Endothelial cell of umbilical vein (primary cell): ENCODE data around the gene STX4. TPM values are rescaled to one million over a fixed set of nuclear protein-coding genes. Genes with fewer than 3 reads are reported as not detected.

Experiments
- BruUV-seq: library from RNA; stranded (reverse); fragments of 400-500 nt; replicated peaks from 2 replicates; lab custom pipeline; 2021; lab: Mats Ljungman, UMichigan
- CTCF ChIA-PET: fragments of 300-600, 350-600 bp; sonication (Branson Sonifier 250); formaldehyde crosslinking; loops from one replicate; lab custom pipeline; 2021; ENCODE audit warnings: antibody characterized with exemption, inconsistent platforms; lab: Charles Lee
- POLR2A ChIA-PET: fragments of 300-600, 350-600 bp; sonication (Branson Sonifier 250); formaldehyde crosslinking; loops from one replicate; lab custom pipeline; 2021; ENCODE audit warnings: antibody characterized with exemption, inconsistent platforms; lab: Charles Lee
- DNase-seq: peaks from one replicate; pipeline ENCODE4 v3.0.0-alpha.2; 2011; ENCODE audit warnings: low read depth, low spot score
- FAIRE-seq: peaks from 2 replicates; lab custom pipeline; 2011; peaks lifted over from hg19 to GRCh38; lab: Jason Lieb, UNC
- H2AFZ ChIP-seq: 2 replicates; pipeline ENCODE4 v1.6.0; 2012; ENCODE audit warnings: low read depth, low read length, control low read depth, inconsistent platforms
- H3K27ac ChIP-seq: 2 replicates; pipeline ENCODE4 v1.5.1; 2011; ENCODE audit warnings: low read depth, mild to moderate bottlenecking, control low read depth, low read length, moderate library complexity; ENCODE audit not compliant: insufficient read depth
- H3K27me3 ChIP-seq, 2 experiments: 2 replicates each; pipeline versions ENCODE4 v1.6.0 to v1.6.1; 2011; ENCODE audit warnings: low read length in 2 of 2, mixed read lengths in 1 of 2; ENCODE audit not compliant: control insufficient read depth in 2 of 2, insufficient read depth in 2 of 2
- H3K36me3 ChIP-seq, 2 experiments: 2 replicates in 1 of 2; 3 replicates in 1 of 2; pipeline ENCODE4 v1.5.1; 2011; ENCODE audit warnings: low read length in 2 of 2, mild to moderate bottlenecking in 1 of 2, moderate library complexity in 1 of 2; ENCODE audit not compliant: control insufficient read depth in 2 of 2, insufficient read depth in 2 of 2; ENCODE audit errors: extremely low read depth in 1 of 2
- H3K4me1 ChIP-seq: 3 replicates; pipeline ENCODE4 v1.5.1; 2011; ENCODE audit warnings: mild to moderate bottlenecking, low read length; ENCODE audit not compliant: control insufficient read depth, insufficient read depth; ENCODE audit errors: extremely low read depth
- H3K4me2 ChIP-seq: 2 replicates; pipeline ENCODE4 v1.6.1; 2011; ENCODE audit warnings: low read length, control low read depth, mixed read lengths; ENCODE audit not compliant: insufficient read depth
- H3K4me3 ChIP-seq, 3 experiments: fragments of 200-600 bp in 1 of 3; sonication (generic), shearing (Covaris generic) in 1 of 3; replicated peaks in 1 of 3; 2 replicates each; pipeline ENCODE4 v1.5.1; 2011 to 2016; ENCODE audit warnings: control low read depth in 3 of 3, low read length in 3 of 3, mild to moderate bottlenecking in 2 of 3, inconsistent platforms in 1 of 3, low read depth in 1 of 3, moderate library complexity in 1 of 3; ENCODE audit not compliant: insufficient read depth in 1 of 3
- H3K79me2 ChIP-seq: 2 replicates; pipeline ENCODE4 v1.6.0; 2012; ENCODE audit warnings: low read length, inconsistent platforms; ENCODE audit not compliant: control insufficient read depth, insufficient read depth
- H3K9ac ChIP-seq: replicated peaks from 2 replicates; pipeline ENCODE3; 2011; ENCODE audit warnings: low read length, control low read depth; ENCODE audit not compliant: insufficient read depth; ENCODE audit errors: extremely low read depth
- H3K9me1 ChIP-seq: replicated peaks from 3 replicates; pipeline ENCODE4 v1.6.0; 2011; ENCODE audit warnings: mild to moderate bottlenecking, low read length; ENCODE audit not compliant: control insufficient read depth, insufficient read depth; ENCODE audit errors: extremely low read depth
- H3K9me3 ChIP-seq: replicated peaks from 2 replicates; pipeline ENCODE4 v1.5.1; 2012; ENCODE audit warnings: low read length, inconsistent platforms; ENCODE audit not compliant: control insufficient read depth, insufficient read depth
- H4K20me1 ChIP-seq: replicated peaks from 2 replicates; pipeline ENCODE3; 2011; ENCODE audit warnings: mild to moderate bottlenecking, low read length; ENCODE audit not compliant: control insufficient read depth, insufficient read depth; ENCODE audit errors: extremely low read depth
- EZH2 ChIP-seq: IDR thresholded peaks from 2 replicates; pipeline ENCODE4 v1.6.1; 2012; ENCODE audit warnings: borderline replicate concordance, low read depth, mild to moderate bottlenecking, moderate library complexity, low read length, inconsistent platforms; ENCODE audit not compliant: severe bottlenecking
- FOS ChIP-seq: IDR thresholded peaks from 2 replicates; pipeline ENCODE4 v1.6.1; 2011; ENCODE audit warnings: mild to moderate bottlenecking, low read length, moderate library complexity, borderline replicate concordance; ENCODE audit not compliant: insufficient read depth
- GATA2 ChIP-seq: IDR thresholded peaks from 2 replicates; pipeline ENCODE4 v1.7.0; 2011; ENCODE audit warnings: low read depth, mild to moderate bottlenecking, moderate library complexity, mixed read lengths, low read length; ENCODE audit not compliant: insufficient read length, insufficient read depth
- JUN ChIP-seq: IDR thresholded peaks from 2 replicates; pipeline ENCODE4 v1.6.1; 2011; ENCODE audit warnings: borderline replicate concordance, low read depth; ENCODE audit not compliant: insufficient read length, insufficient read depth
- MAX ChIP-seq: IDR thresholded peaks from 2 replicates; pipeline ENCODE4 v1.6.1; 2011; ENCODE audit not compliant: insufficient read depth, insufficient read length
- MYC ChIP-seq: IDR thresholded peaks from one replicate; pipeline ENCODE4 v1.6.1; 2011; ENCODE audit warnings: mild to moderate bottlenecking, low read depth, low read length
- POLR2A ChIP-seq: IDR thresholded peaks from 2 replicates; pipeline ENCODE4 v1.6.1; 2012; ENCODE audit warnings: low read depth, mild to moderate bottlenecking, control low read depth, low read length
- POLR2AphosphoS5 ChIP-seq: IDR thresholded peaks from 2 replicates; pipeline ENCODE4 v1.6.1; 2012; ENCODE audit warnings: low read depth, mild to moderate bottlenecking, control low read depth, low read length, moderate library complexity; ENCODE audit not compliant: insufficient read depth
- dilution Hi-C: fragments of 300-500 bp; cut with MboI; formaldehyde crosslinking; loops from one replicate; pipeline ENCODE4 v1.15.0; 2019; ENCODE audit warnings: low sequenced_read_pairs; ENCODE audit not compliant: extremely low pct_ligation_motif_present
- intact Hi-C: fragments of 100-400 bp; cut with micrococcal nuclease; formaldehyde crosslinking; loops from one replicate; pipeline ENCODE4 v1.10.0; 2022
- polyA plus RNA-seq, 4 experiments: library from polyadenylated mRNA; depleted of rRNA in 3 of 4; stranded (reverse) in 3 of 4; unstranded in 1 of 4; fragments of >200 nt; gene quantifications; 2 replicates each; pipeline versions ENCODE4 v1.2.1 to v1.2.3, GENCODE V29; 2011 to 2012; ENCODE audit warnings: missing spikeins in 1 of 4
- total RNA-seq: library from RNA; stranded (reverse); gene quantifications from 2 replicates; pipeline ENCODE4 v1.2.3, GENCODE V29; 2021
- TF ChIP-seq, protein P1 (sequence below), 2 donors: IDR thresholded peaks; 1 replicate in 1 of 2; 2 replicates in 1 of 2; pipeline ENCODE4 v1.5.1; 2011; ENCODE audit warnings: low read length in 2 of 2, mild to moderate bottlenecking in 2 of 2, moderate library complexity in 2 of 2, control low read depth in 1 of 2, inconsistent platforms in 1 of 2, low read depth in 1 of 2; ENCODE audit not compliant: insufficient read depth in 1 of 2; ENCODE audit errors: extremely low read depth in 1 of 2

The STX4 gene
- total and polyA plus RNA-seq, 2 donors (not counting 3 experiments of a cell fraction or from before 2014, with no cell fraction given) = 49.5 to 65.2 TPM

DNA sequence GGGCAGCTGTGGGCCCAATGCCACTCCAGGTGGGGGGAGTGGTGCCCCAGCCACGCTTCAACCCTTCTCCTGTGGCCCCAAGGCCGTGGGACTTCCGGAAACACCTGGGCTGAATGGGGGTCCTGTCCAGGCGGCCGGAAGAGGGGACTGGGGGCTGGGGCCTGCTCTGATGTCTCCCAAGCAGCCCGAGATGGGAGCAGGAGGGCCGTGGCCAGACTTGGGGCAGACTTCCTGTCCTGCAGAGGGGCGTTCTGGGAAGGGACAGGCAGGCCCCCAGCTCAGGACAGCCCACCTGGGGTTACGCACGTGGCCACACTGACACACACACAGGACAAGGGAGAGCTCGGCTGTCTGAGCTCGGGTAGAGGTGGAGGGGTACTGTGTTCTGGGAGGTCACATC is 43.3 kb upstream of the STX4 start:
- no peak overlapping the region for H3K27ac ChIP-seq
- H3K4me2 ChIP-seq = no peak overlapping the region
- H4K20me1 ChIP-seq = no peaks in the 10 kb centered on the region
- H3K9me3 ChIP-seq = no peaks in the 10 kb centered on the region
- FAIRE-seq = no peak
- H3K79me2 ChIP-seq = no peaks in the 10 kb centered on the region
- no peaks in the 10 kb centered on the region for H3K36me3 ChIP-seq
- POLR2A ChIA-PET = no interaction called here
- no peaks in the 10 kb centered on the region for H3K4me1 ChIP-seq
- CTCF ChIA-PET = no interaction called here
- no peaks in the 10 kb centered on the region for H3K9me1 ChIP-seq
- dilution Hi-C loops = no loop called here
- no peaks in the 10 kb centered on the region for H3K27me3 ChIP-seq
- H3K4me3 ChIP-seq = no peak overlapping the region
- DNase-seq = no peak
- H2AFZ ChIP-seq = no peak overlapping the region
- no peak overlapping the region for H3K9ac ChIP-seq
- TF ChIP-seq, protein P1, sequence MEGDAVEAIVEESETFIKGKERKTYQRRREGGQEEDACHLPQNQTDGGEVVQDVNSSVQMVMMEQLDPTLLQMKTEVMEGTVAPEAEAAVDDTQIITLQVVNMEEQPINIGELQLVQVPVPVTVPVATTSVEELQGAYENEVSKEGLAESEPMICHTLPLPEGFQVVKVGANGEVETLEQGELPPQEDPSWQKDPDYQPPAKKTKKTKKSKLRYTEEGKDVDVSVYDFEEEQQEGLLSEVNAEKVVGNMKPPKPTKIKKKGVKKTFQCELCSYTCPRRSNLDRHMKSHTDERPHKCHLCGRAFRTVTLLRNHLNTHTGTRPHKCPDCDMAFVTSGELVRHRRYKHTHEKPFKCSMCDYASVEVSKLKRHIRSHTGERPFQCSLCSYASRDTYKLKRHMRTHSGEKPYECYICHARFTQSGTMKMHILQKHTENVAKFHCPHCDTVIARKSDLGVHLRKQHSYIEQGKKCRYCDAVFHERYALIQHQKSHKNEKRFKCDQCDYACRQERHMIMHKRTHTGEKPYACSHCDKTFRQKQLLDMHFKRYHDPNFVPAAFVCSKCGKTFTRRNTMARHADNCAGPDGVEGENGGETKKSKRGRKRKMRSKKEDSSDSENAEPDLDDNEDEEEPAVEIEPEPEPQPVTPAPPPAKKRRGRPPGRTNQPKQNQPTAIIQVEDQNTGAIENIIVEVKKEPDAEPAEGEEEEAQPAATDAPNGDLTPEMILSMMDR (IDR thresholded peaks at IDR 0.05; ENCODE audit: extremely low read depth in 1 of 2, insufficient read depth in 1 of 2, low read depth in 1 of 2, low read length in 2 of 2) = no peak
- TF ChIP-seq MYC (no peak), GATA2 (no peak), FOS (no peak), POLR2AphosphoS5 (no peak), JUN (no peak)
- no TSS peak for BruUV-seq
- intact Hi-C loops = no loop called here

- Histone ChIP-seq H2AFZ (no peak overlapping the region), H4K20me1 (no peaks in the 10 kb centered on the region), H3K4me2 (no peak overlapping the region), H3K27me3 (no peaks in the 10 kb centered on the region), H3K36me3 (no peaks in the 10 kb centered on the region), H3K9me3 (no peaks in the 10 kb centered on the region), H3K27ac (no peak overlapping the region), H3K9me1 (no peaks in the 10 kb centered on the region), H3K4me3 (no peak overlapping the region), H3K79me2 (no peaks in the 10 kb centered on the region), H3K4me1 (no peaks in the 10 kb centered on the region), H3K9ac (no peak overlapping the region)
- DNase-seq = no peak
- dilution Hi-C loops = no loop called here
- no peak for TF ChIP-seq MYC
- no peak for TF ChIP-seq POLR2A
- TF ChIP-seq, protein P1 (IDR thresholded peaks at IDR 0.05; ENCODE audit: extremely low read depth in 1 of 2, insufficient read depth in 1 of 2, low read depth in 1 of 2, low read length in 2 of 2) = no peak
- TF ChIP-seq MAX = no peak
- TF ChIP-seq POLR2AphosphoS5 = no peak
- no peak for TF ChIP-seq GATA2
- no peak for TF ChIP-seq JUN
- no peak for TF ChIP-seq EZH2
- TF ChIP-seq FOS = no peak
- CTCF ChIA-PET = no interaction called here
- intact Hi-C loops = no loop called here
- POLR2A ChIA-PET = no interaction called here
- no peak for FAIRE-seq
- no TSS peak for BruUV-seq
Observed at GRCh38 chr16:30991052-30991451, 42.3 kb upstream of the STX4 start.
